Measurements from ENCODE around the gene OLIG1.

- TF ChIP-seq, protein P1, sequence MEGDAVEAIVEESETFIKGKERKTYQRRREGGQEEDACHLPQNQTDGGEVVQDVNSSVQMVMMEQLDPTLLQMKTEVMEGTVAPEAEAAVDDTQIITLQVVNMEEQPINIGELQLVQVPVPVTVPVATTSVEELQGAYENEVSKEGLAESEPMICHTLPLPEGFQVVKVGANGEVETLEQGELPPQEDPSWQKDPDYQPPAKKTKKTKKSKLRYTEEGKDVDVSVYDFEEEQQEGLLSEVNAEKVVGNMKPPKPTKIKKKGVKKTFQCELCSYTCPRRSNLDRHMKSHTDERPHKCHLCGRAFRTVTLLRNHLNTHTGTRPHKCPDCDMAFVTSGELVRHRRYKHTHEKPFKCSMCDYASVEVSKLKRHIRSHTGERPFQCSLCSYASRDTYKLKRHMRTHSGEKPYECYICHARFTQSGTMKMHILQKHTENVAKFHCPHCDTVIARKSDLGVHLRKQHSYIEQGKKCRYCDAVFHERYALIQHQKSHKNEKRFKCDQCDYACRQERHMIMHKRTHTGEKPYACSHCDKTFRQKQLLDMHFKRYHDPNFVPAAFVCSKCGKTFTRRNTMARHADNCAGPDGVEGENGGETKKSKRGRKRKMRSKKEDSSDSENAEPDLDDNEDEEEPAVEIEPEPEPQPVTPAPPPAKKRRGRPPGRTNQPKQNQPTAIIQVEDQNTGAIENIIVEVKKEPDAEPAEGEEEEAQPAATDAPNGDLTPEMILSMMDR (IDR thresholded peaks at IDR 0.05 in 8 of 11, conservative IDR thresholded peaks at IDR 0.05 in 3 of 11), result no peak
- no peak for TF ChIP-seq POLR2A (IDR thresholded peaks at IDR 0.05)
Observed at GRCh38 chr21:33027401-33028286, 42.3 kb upstream of the OLIG1 start.

Data from spleen (tissue), 7 donors.